ENCODE measurements around the gene CACTIN.
"Not testable (repeated sequence)": the region's sequence is repeated elsewhere in the genome, so short reads cannot be mapped to it uniquely, and the experiment has no call there.

Gene CACTIN

GRCh38 chr19:3632739-3633558 is 6.4 kb upstream of the CACTIN start:
- Histone ChIP-seq H3K9me3 (ENCODE audit: control insufficient read depth, insufficient read depth, low read length) (no peaks in the 10 kb centered on the region), H3K9ac (ENCODE audit: low read depth, low read length) (no peak overlapping the region), H3K4me1 (ENCODE audit: insufficient read depth, low read length) (no peaks in the 10 kb centered on the region), H3K36me3 (ENCODE audit: insufficient read depth, low read length) (peaks cover 3% of the 10 kb centered on the region; the same call in 1 of the 2 replicates)

GRCh38 chr19:3632098-3632497 is 5.5 kb upstream of the CACTIN start:
- Histone ChIP-seq H3K4me1 (ENCODE audit: insufficient read depth, low read length) (no peaks in the 10 kb centered on the region), H3K36me3 (ENCODE audit: insufficient read depth, low read length) (peaks cover 3% of the 10 kb centered on the region; the same call in 1 of the 2 replicates), H3K9me3 (ENCODE audit: control insufficient read depth, insufficient read depth, low read length) (no peaks in the 10 kb centered on the region), H3K9ac (ENCODE audit: low read depth, low read length) (no peak overlapping the region)

- H3K9me3 ChIP-seq (ENCODE audit: control insufficient read depth, insufficient read depth, low read length): no peaks in the 10 kb centered on the region
- no peaks in the 10 kb centered on the region for H3K4me1 ChIP-seq (ENCODE audit: insufficient read depth, low read length)
- H3K9ac ChIP-seq (ENCODE audit: low read depth, low read length): no peak overlapping the region
- H3K36me3 ChIP-seq (ENCODE audit: insufficient read depth, low read length): peaks cover 3% of the 10 kb centered on the region; the same call in 1 of the 2 replicates
Observed at GRCh38 chr19:3631053-3631861, 4.7 kb upstream of the CACTIN start.

GRCh38 chr19:3628766-3629165 is 2.2 kb upstream of the CACTIN start:
- H3K9ac ChIP-seq (ENCODE audit: low read depth, low read length); H3K4me1 ChIP-seq (ENCODE audit: insufficient read depth, low read length); H3K36me3 ChIP-seq (ENCODE audit: insufficient read depth, low read length); H3K9me3 ChIP-seq (ENCODE audit: control insufficient read depth, insufficient read depth, low read length): not testable (repeated sequence)

- Histone ChIP-seq H3K9ac (ENCODE audit: low read depth, low read length) (peak overlapping the region; percentile 98; the same call in 1 of the 2 replicates), H3K4me1 (ENCODE audit: insufficient read depth, low read length) (no peaks in the 10 kb centered on the region), H3K9me3 (ENCODE audit: control insufficient read depth, insufficient read depth, low read length) (no peaks in the 10 kb centered on the region), H3K36me3 (ENCODE audit: insufficient read depth, low read length) (peaks cover 2% of the 10 kb centered on the region; the same call in 1 of the 2 replicates)
Observed at GRCh38 chr19:3627351-3627723, 747 bp upstream of the CACTIN start.

- H3K4me1 ChIP-seq (ENCODE audit: insufficient read depth, low read length): no peaks in the 10 kb centered on the region
- H3K9ac ChIP-seq (ENCODE audit: low read depth, low read length): peak overlapping the region; percentile 98
- no peaks in the 10 kb centered on the region for H3K9me3 ChIP-seq (ENCODE audit: control insufficient read depth, insufficient read depth, low read length)
- H3K36me3 ChIP-seq (ENCODE audit: insufficient read depth, low read length): no peaks in the 10 kb centered on the region
Observed at GRCh38 chr19:3625996-3626472, 556 bp downstream of the CACTIN start.

GRCh38 chr19:3623716-3624115 is 2.9 kb downstream of the CACTIN start:
- Histone ChIP-seq H3K4me1 (ENCODE audit: insufficient read depth, low read length) (no peaks in the 10 kb centered on the region), H3K36me3 (ENCODE audit: insufficient read depth, low read length) (no peaks in the 10 kb centered on the region), H3K9me3 (ENCODE audit: control insufficient read depth, insufficient read depth, low read length) (no peaks in the 10 kb centered on the region), H3K9ac (ENCODE audit: low read depth, low read length) (no peak overlapping the region)

- H3K4me1 ChIP-seq (ENCODE audit: insufficient read depth, low read length): peaks cover 3% of the 10 kb centered on the region; the same call in 1 of the 2 replicates
- H3K9me3 ChIP-seq (ENCODE audit: control insufficient read depth, insufficient read depth, low read length): no peaks in the 10 kb centered on the region
- no peaks in the 10 kb centered on the region for H3K36me3 ChIP-seq (ENCODE audit: insufficient read depth, low read length)
- H3K9ac ChIP-seq (ENCODE audit: low read depth, low read length): no peak overlapping the region
Observed at GRCh38 chr19:3622224-3622623, 4.4 kb downstream of the CACTIN start.

- Histone ChIP-seq H3K36me3 (ENCODE audit: insufficient read depth, low read length) (no peaks in the 10 kb centered on the region), H3K4me1 (ENCODE audit: insufficient read depth, low read length) (peaks cover 3% of the 10 kb centered on the region; the same call in 1 of the 2 replicates), H3K9me3 (ENCODE audit: control insufficient read depth, insufficient read depth, low read length) (no peaks in the 10 kb centered on the region), H3K9ac (ENCODE audit: low read depth, low read length) (no peak overlapping the region)
Observed at GRCh38 chr19:3621689-3622088, 4.9 kb downstream of the CACTIN start.

- Histone ChIP-seq H3K9ac (ENCODE audit: low read depth, low read length) (no peak overlapping the region), H3K36me3 (ENCODE audit: insufficient read depth, low read length) (no peaks in the 10 kb centered on the region), H3K4me1 (ENCODE audit: insufficient read depth, low read length) (peaks cover 3% of the 10 kb centered on the region; the same call in 1 of the 2 replicates), H3K9me3 (ENCODE audit: control insufficient read depth, insufficient read depth, low read length) (no peaks in the 10 kb centered on the region)
Observed at GRCh38 chr19:3620817-3621547, 5.6 kb downstream of the CACTIN start.

GRCh38 chr19:3620145-3620816 is 6.3 kb downstream of the CACTIN start:
- Histone ChIP-seq H3K9ac (ENCODE audit: low read depth, low read length) (no peak overlapping the region), H3K4me1 (ENCODE audit: insufficient read depth, low read length) (peaks cover 3% of the 10 kb centered on the region; the same call in 1 of the 2 replicates), H3K9me3 (ENCODE audit: control insufficient read depth, insufficient read depth, low read length) (no peaks in the 10 kb centered on the region), H3K36me3 (ENCODE audit: insufficient read depth, low read length) (no peaks in the 10 kb centered on the region)

- Histone ChIP-seq H3K9ac (ENCODE audit: low read depth, low read length) (no peak overlapping the region), H3K36me3 (ENCODE audit: insufficient read depth, low read length) (no peaks in the 10 kb centered on the region), H3K9me3 (ENCODE audit: control insufficient read depth, insufficient read depth, low read length) (no peaks in the 10 kb centered on the region), H3K4me1 (ENCODE audit: insufficient read depth, low read length) (peaks cover 3% of the 10 kb centered on the region; the same call in 1 of the 2 replicates)
Observed at GRCh38 chr19:3619631-3620012, 7.0 kb downstream of the CACTIN start.

- H3K9ac ChIP-seq (ENCODE audit: low read depth, low read length): no peak overlapping the region
- no peaks in the 10 kb centered on the region for H3K9me3 ChIP-seq (ENCODE audit: control insufficient read depth, insufficient read depth, low read length)
- no peaks in the 10 kb centered on the region for H3K36me3 ChIP-seq (ENCODE audit: insufficient read depth, low read length)
- peaks cover 3% of the 10 kb centered on the region; the same call in 1 of the 2 replicates for H3K4me1 ChIP-seq (ENCODE audit: insufficient read depth, low read length)
Observed at GRCh38 chr19:3618811-3619630, 7.6 kb downstream of the CACTIN start.

Measured in ES-I3 (cell line).